ENCODE data around the gene CHMP5.

GRCh38 chr9:33331377-33331891 is 66.6 kb downstream of the CHMP5 start:
- TF ChIP-seq, protein P1, sequence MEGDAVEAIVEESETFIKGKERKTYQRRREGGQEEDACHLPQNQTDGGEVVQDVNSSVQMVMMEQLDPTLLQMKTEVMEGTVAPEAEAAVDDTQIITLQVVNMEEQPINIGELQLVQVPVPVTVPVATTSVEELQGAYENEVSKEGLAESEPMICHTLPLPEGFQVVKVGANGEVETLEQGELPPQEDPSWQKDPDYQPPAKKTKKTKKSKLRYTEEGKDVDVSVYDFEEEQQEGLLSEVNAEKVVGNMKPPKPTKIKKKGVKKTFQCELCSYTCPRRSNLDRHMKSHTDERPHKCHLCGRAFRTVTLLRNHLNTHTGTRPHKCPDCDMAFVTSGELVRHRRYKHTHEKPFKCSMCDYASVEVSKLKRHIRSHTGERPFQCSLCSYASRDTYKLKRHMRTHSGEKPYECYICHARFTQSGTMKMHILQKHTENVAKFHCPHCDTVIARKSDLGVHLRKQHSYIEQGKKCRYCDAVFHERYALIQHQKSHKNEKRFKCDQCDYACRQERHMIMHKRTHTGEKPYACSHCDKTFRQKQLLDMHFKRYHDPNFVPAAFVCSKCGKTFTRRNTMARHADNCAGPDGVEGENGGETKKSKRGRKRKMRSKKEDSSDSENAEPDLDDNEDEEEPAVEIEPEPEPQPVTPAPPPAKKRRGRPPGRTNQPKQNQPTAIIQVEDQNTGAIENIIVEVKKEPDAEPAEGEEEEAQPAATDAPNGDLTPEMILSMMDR (IDR thresholded peaks at IDR 0.05), result no peak
- TF ChIP-seq EP300 (IDR thresholded peaks at IDR 0.05), result no peak
- no peak for TF ChIP-seq POLR2A (IDR thresholded peaks at IDR 0.05; ENCODE audit: low read depth)
- no peak for TF ChIP-seq POLR2AphosphoS5 (IDR thresholded peaks at IDR 0.05)

Measured in esophagus muscularis mucosa (tissue), 4 donors.